Keratinocyte (primary cell): ENCODE data around the gene ADAM12. TPM values are rescaled to one million over a fixed set of nuclear protein-coding genes. Genes with fewer than 3 reads are reported as not detected.

Experiments used
- DNase-seq: peaks from one replicate; pipeline ENCODE4 v3.0.0-alpha.2; 2011; ENCODE audit warnings: low read depth, missing footprints, low spot score
- FAIRE-seq: peaks from 2 replicates; lab custom pipeline; 2011; peaks lifted over from hg19 to GRCh38; lab: Jason Lieb, UNC
- H2AFZ ChIP-seq: 2 replicates; pipeline ENCODE4 v1.6.0; 2012; ENCODE audit warnings: low read length, control low read depth, inconsistent platforms; ENCODE audit not compliant: control insufficient read depth
- H3K27ac ChIP-seq: 2 replicates; pipeline ENCODE4 v1.5.1; 2011; ENCODE audit warnings: low read length; ENCODE audit not compliant: control insufficient read depth, insufficient read depth
- H3K27me3 ChIP-seq: 3 replicates; pipeline ENCODE4 v1.6.0; 2011; ENCODE audit warnings: low read length; ENCODE audit not compliant: control insufficient read depth, insufficient read depth; ENCODE audit errors: extremely low read depth
- H3K36me3 ChIP-seq, 2 experiments: 2 replicates in 1 of 2; 3 replicates in 1 of 2; pipeline ENCODE4 v1.5.1; 2011; ENCODE audit warnings: low read length in 2 of 2, mild to moderate bottlenecking in 1 of 2; ENCODE audit not compliant: control insufficient read depth in 2 of 2, insufficient read depth in 2 of 2; ENCODE audit errors: extremely low read depth in 1 of 2
- H3K4me1 ChIP-seq: 3 replicates; pipeline ENCODE4 v1.5.1; 2011; ENCODE audit warnings: low read length; ENCODE audit not compliant: control insufficient read depth, insufficient read depth; ENCODE audit errors: extremely low read depth
- H3K4me2 ChIP-seq: 3 replicates; pipeline ENCODE4 v1.6.0; 2011; ENCODE audit warnings: low read depth, low read length; ENCODE audit not compliant: control insufficient read depth, insufficient read depth; ENCODE audit errors: extremely low read depth
- H3K4me3 ChIP-seq, 3 experiments: fragments of 200-600 bp in 1 of 3; sonication (generic) in 1 of 3; 2 replicates in 2 of 3; 3 replicates in 1 of 3; pipeline ENCODE4 v1.5.1; 2011 to 2016; ENCODE audit warnings: low read length in 3 of 3, mild to moderate bottlenecking in 3 of 3, control low read depth in 2 of 3, inconsistent platforms in 1 of 3, low read depth in 1 of 3, mixed read lengths in 1 of 3, mixed run types in 1 of 3, moderate library complexity in 1 of 3; ENCODE audit not compliant: control insufficient read depth in 2 of 3, insufficient read depth in 2 of 3; ENCODE audit errors: extremely low read depth in 1 of 3
- H3K79me2 ChIP-seq: 2 replicates; pipeline ENCODE4 v1.6.0; 2012; ENCODE audit warnings: low read length; ENCODE audit not compliant: control insufficient read depth, insufficient read depth
- H3K9ac ChIP-seq: 3 replicates; pipeline ENCODE4 v1.6.0; 2011; ENCODE audit warnings: low read length; ENCODE audit not compliant: control insufficient read depth, insufficient read depth; ENCODE audit errors: extremely low read depth
- H3K9me1 ChIP-seq: 3 replicates; pipeline ENCODE4 v1.6.0; 2011; ENCODE audit warnings: low read length; ENCODE audit not compliant: control insufficient read depth, insufficient read depth; ENCODE audit errors: extremely low read depth
- H3K9me3 ChIP-seq: 2 replicates; pipeline ENCODE4 v1.5.1; 2012; ENCODE audit warnings: low read depth, low read length; ENCODE audit not compliant: control insufficient read depth
- H4K20me1 ChIP-seq: 3 replicates; pipeline ENCODE4 v1.6.0; 2011; ENCODE audit warnings: low read length; ENCODE audit not compliant: control insufficient read depth, insufficient read depth; ENCODE audit errors: extremely low read depth
- EZH2 ChIP-seq: IDR thresholded peaks from one replicate; pipeline ENCODE4 v1.6.1; 2012; ENCODE audit warnings: inconsistent platforms, mild to moderate bottlenecking, low read length, moderate library complexity
- dilution Hi-C: fragments of 300-500 bp; cut with MboI; formaldehyde crosslinking; loops from one replicate; pipeline ENCODE4 v1.7.0; 2020; ENCODE audit warnings: low sequenced_read_pairs; ENCODE audit not compliant: extremely low pct_ligation_motif_present
- polyA plus RNA-seq, 5 experiments: library from polyadenylated mRNA; depleted of rRNA in 3 of 5; stranded (reverse) in 3 of 5; stranded (forward) in 1 of 5; unstranded in 1 of 5; fragments of >200 nt; gene quantifications; 1 replicate in 1 of 5; 2 replicates in 3 of 5; 3 replicates in 1 of 5; pipeline versions ENCODE4 v1.2.1 to v1.2.3, GENCODE V29; 2011 to 2012; ENCODE audit warnings: missing spikeins in 2 of 5, low read depth in 1 of 5, low replicate concordance in 1 of 5
- TF ChIP-seq, protein P1 (sequence below), 3 experiments: IDR thresholded peaks in 1 of 3; conservative IDR thresholded peaks in 1 of 3; optimal IDR thresholded peaks in 1 of 3; 2 replicates in 2 of 3; 3 replicates in 1 of 3; pipeline versions ENCODE3 to v1.5.1; 2011; ENCODE audit warnings: low read length in 3 of 3, mild to moderate bottlenecking in 3 of 3, moderate library complexity in 2 of 3, control low read depth in 1 of 3, inconsistent platforms in 1 of 3; ENCODE audit not compliant: insufficient read depth in 2 of 3; ENCODE audit errors: extremely low read depth in 1 of 3

ADAM12 gene
- polyA plus RNA-seq, 1 donor (not counting 4 experiments of a cell fraction or from before 2014, with no cell fraction given): 0.07 TPM

DNA sequence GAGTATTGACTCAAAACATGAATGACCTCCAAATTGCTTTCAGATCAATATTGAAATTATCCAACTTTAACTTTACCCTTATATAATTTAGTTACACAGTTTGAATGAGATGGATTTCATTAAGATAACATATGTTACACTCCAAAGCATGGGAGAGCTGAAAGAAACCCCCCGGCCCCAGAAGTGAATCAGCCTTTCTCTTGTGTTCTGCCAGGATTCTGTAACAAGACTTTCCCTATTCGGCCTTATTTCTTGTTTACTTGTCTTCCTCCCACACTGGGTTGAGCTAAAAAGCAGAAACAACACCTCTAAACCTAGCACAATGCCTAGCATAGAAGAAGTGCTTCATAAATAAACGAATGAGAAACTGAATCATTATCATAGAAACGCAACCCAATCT lies 224.8 kb downstream of the ADAM12 start:
- Histone ChIP-seq H3K27me3 (peaks cover 2% of the 10 kb centered on the region), H4K20me1 (no peaks in the 10 kb centered on the region), H3K9me1 (no peaks in the 10 kb centered on the region), H3K4me1 (no peaks in the 10 kb centered on the region), H3K9ac (no peak overlapping the region), H3K9me3 (no peaks in the 10 kb centered on the region), H2AFZ (no peak overlapping the region), H3K79me2 (no peaks in the 10 kb centered on the region), H3K4me2 (no peak overlapping the region), H3K27ac (no peak overlapping the region), H3K36me3 (no peaks in the 10 kb centered on the region), H3K4me3 (no peak overlapping the region)
- FAIRE-seq: no peak
- dilution Hi-C loops: no loop called here
- TF ChIP-seq, protein P1, sequence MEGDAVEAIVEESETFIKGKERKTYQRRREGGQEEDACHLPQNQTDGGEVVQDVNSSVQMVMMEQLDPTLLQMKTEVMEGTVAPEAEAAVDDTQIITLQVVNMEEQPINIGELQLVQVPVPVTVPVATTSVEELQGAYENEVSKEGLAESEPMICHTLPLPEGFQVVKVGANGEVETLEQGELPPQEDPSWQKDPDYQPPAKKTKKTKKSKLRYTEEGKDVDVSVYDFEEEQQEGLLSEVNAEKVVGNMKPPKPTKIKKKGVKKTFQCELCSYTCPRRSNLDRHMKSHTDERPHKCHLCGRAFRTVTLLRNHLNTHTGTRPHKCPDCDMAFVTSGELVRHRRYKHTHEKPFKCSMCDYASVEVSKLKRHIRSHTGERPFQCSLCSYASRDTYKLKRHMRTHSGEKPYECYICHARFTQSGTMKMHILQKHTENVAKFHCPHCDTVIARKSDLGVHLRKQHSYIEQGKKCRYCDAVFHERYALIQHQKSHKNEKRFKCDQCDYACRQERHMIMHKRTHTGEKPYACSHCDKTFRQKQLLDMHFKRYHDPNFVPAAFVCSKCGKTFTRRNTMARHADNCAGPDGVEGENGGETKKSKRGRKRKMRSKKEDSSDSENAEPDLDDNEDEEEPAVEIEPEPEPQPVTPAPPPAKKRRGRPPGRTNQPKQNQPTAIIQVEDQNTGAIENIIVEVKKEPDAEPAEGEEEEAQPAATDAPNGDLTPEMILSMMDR (optimal IDR thresholded peaks at IDR 0.05 in 1 of 3, IDR thresholded peaks at IDR 0.05 in 1 of 3, conservative IDR thresholded peaks at IDR 0.05 in 1 of 3; ENCODE audit: extremely low read depth in 1 of 3, insufficient read depth in 2 of 3, low read length in 3 of 3): no peak
- TF ChIP-seq EZH2: no peak
- DNase-seq: no peak

DNA sequence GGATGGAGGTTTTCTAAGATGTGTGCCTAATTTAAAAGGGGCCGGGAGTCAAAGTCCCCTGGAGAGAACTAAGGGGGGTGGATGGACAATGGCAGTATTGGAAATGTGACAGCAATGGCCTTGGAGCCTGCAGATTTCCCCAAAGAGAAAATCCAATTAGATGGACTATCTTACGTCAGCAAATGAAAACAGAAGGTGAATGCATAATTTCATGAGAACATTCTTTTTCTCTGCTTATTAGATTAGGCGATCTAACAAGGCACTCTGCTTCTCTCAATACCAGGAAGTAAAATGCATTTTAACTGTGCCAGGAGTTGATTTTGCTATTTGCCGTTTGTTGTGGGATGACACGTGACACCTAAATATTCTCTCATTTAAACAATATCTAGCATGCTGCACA lies 226.6 kb downstream of the ADAM12 start:
- no peak overlapping the region for H3K4me3 ChIP-seq
- no peak overlapping the region for H3K9ac ChIP-seq
- peaks cover 2% of the 10 kb centered on the region for H3K27me3 ChIP-seq
- H4K20me1 ChIP-seq: no peaks in the 10 kb centered on the region
- TF ChIP-seq, protein P1 (optimal IDR thresholded peaks at IDR 0.05 in 1 of 3, IDR thresholded peaks at IDR 0.05 in 1 of 3, conservative IDR thresholded peaks at IDR 0.05 in 1 of 3; ENCODE audit: extremely low read depth in 1 of 3, insufficient read depth in 2 of 3, low read length in 3 of 3): no peak
- TF ChIP-seq EZH2: no peak
- DNase-seq (no peak), FAIRE-seq (no peak)
- no peaks in the 10 kb centered on the region for H3K9me1 ChIP-seq
- no peaks in the 10 kb centered on the region for H3K4me1 ChIP-seq
- no peak overlapping the region for H3K4me2 ChIP-seq
- dilution Hi-C loops: no loop called here
- H3K9me3 ChIP-seq: no peaks in the 10 kb centered on the region
- no peaks in the 10 kb centered on the region for H3K36me3 ChIP-seq
- no peaks in the 10 kb centered on the region for H3K79me2 ChIP-seq
- H2AFZ ChIP-seq: no peak overlapping the region
- no peak overlapping the region for H3K27ac ChIP-seq
